SK-N-MC (cell line): ENCODE measurements around the gene SIDT2.

Source experiments
- EZH2 ChIP-seq: fragments of 200-600 bp; sonication (generic); IDR thresholded peaks from one replicate; pipeline ENCODE4 v1.6.1; 2017; ENCODE audit warnings: antibody characterized with exemption
- FOXP2 ChIP-seq: optimal IDR thresholded peaks from 2 replicates; pipeline ENCODE3; 2011; ENCODE audit warnings: mild to moderate bottlenecking, moderate library complexity; ENCODE audit not compliant: insufficient read depth; ENCODE audit errors: extremely low read length, control extremely low read depth

- TF ChIP-seq EZH2 (no peak), FOXP2 (no peak)
Observed at GRCh38 chr11:117160826-117161225, 17.7 kb upstream of the SIDT2 start.
